WERI-Rb-1 (cell line): ENCODE measurements around the gene POR.

ENCODE experiments used
- DNase-seq: peaks from one replicate; pipeline ENCODE4 v3.0.0-alpha.2; 2020
- H3K27ac ChIP-seq: fragments of 250-450 bp; sonication (Bioruptor Pico); 2 replicates; pipeline ENCODE4 v1.5.1; 2020; ENCODE audit warnings: mild to moderate bottlenecking, moderate library complexity
- H3K27me3 ChIP-seq: fragments of 250-450 bp; sonication (Bioruptor Pico); 2 replicates; pipeline ENCODE4 v1.5.1; 2021; ENCODE audit warnings: mild to moderate bottlenecking, low read depth, moderate library complexity; ENCODE audit not compliant: insufficient read depth, severe bottlenecking
- H3K36me3 ChIP-seq: fragments of 250-450 bp; sonication (Bioruptor Pico); 2 replicates; pipeline ENCODE4 v1.5.1; 2020; ENCODE audit warnings: mild to moderate bottlenecking, moderate library complexity
- H3K4me3 ChIP-seq: 2 replicates; pipeline ENCODE4 v1.5.1; 2011; ENCODE audit warnings: low read depth, mild to moderate bottlenecking, control low read depth, low read length
- H3K9me3 ChIP-seq: fragments of 250-450 bp; sonication (Bioruptor Pico); 2 replicates; pipeline ENCODE4 v1.5.1; 2021; ENCODE audit warnings: mild to moderate bottlenecking, moderate library complexity; ENCODE audit not compliant: severe bottlenecking
- CTCF ChIP-seq: IDR thresholded peaks from 2 replicates; pipeline ENCODE4 v1.5.1; 2011; ENCODE audit warnings: low read depth, mild to moderate bottlenecking, control low read depth, inconsistent platforms, low read length

The POR gene

DNA sequence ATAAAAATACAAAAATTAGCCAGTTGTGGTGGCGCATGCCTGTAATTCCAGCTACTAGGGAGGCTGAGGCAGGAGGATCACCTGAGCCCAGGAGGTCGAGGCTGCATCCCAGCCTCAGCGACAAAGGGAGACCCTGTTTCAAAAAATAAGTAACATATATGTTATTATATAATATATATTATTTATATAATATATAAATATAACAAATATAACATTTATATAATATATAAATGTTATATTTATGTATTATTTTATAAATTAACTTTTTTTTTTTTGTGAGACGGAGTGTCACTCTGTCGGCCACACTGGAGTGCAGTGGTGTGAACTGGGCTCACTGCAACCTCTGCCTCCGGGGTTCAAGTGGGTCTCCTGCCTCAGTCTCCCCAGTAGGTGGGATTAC, 1.5 kb upstream of the POR start:
- no peaks in the 10 kb centered on the region for H3K36me3 ChIP-seq
- no peak overlapping the region for H3K27ac ChIP-seq
- H3K9me3 ChIP-seq, result no peaks in the 10 kb centered on the region
- no peak for TF ChIP-seq CTCF
- no peak for DNase-seq
- H3K27me3 ChIP-seq, result no peaks in the 10 kb centered on the region
- no peak overlapping the region for H3K4me3 ChIP-seq

GRCh38 chr7:75914169-75914654, 743 bp upstream of the POR start:
- no peak for DNase-seq
- peak overlapping the region; percentile 91 for H3K4me3 ChIP-seq
- H3K27ac ChIP-seq, result peak overlapping the region; percentile 60
- H3K9me3 ChIP-seq, result no peaks in the 10 kb centered on the region
- TF ChIP-seq CTCF, result no peak
- no peaks in the 10 kb centered on the region for H3K36me3 ChIP-seq
- no peaks in the 10 kb centered on the region for H3K27me3 ChIP-seq

DNA sequence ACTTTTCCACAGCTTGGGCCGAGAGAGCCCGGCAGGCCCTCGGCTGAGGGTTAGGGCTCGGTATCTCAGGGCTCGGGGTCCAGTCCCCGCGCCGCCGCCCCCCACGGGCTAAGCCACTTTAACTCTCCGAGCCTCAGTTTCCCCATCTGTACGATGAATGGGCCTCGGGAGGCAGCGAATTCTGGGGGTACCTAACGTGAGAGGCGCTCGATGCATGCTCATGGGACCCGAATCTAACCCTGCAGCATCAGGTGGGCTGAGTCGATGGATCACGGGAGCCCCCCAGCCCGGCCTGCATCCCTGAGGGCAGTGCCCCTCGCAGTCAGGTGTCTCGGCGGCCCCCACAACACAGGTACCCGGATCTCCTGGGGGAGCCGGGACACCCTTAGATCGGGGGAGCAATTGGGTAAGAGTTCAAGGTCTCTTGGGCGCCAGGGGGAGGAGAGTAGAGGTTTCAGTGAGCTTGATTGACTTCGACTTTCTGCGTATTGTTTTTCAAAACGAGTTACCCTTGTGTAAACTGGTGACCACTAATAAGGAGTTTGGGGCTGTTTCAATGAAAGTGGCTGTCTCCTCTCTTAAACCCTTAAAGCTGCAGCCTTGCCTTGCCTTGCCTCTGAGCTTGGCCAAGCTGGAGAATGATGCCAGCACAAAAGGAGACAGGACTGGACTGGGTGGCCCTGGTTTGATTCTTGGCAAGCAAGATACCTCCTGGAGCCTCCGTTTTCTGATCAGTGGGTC, 631 bp downstream of the POR start:
- peak overlapping the region; percentile 58 for H3K27ac ChIP-seq
- no peak for TF ChIP-seq CTCF
- peak overlapping the region; percentile 91 for H3K4me3 ChIP-seq
- no peaks in the 10 kb centered on the region for H3K36me3 ChIP-seq
- H3K9me3 ChIP-seq, result no peaks in the 10 kb centered on the region
- DNase-seq, result no peak
- no peaks in the 10 kb centered on the region for H3K27me3 ChIP-seq

DNA sequence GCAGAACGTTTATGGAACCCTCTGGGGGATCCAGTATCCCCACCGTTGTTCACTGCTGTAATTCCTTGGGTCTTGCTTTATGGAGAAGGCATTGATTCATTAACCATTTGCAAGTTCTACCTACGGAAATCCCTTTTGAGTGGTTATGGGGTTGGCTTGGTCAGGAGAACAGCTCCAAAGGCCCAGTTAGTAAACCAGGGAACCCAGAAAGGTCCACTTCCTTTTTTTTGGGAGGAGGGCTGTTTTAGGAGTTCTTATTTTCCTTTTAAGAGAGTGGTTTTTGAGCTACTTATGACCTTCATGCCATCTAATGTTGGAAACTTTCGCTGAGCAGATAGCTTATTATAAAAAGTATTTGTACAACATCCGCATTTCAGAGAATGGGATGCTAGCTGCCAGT, 1.3 kb downstream of the POR start:
- Histone ChIP-seq H3K27ac (no peak overlapping the region), H3K4me3 (no peak overlapping the region), H3K36me3 (no peaks in the 10 kb centered on the region), H3K9me3 (no peaks in the 10 kb centered on the region), H3K27me3 (no peaks in the 10 kb centered on the region)
- DNase-seq, result no peak
- no peak for TF ChIP-seq CTCF

GRCh38 chr7:75916685-75917634, 2.0 kb downstream of the POR start:
- Histone ChIP-seq H3K4me3 (no peak overlapping the region), H3K9me3 (no peaks in the 10 kb centered on the region), H3K27ac (no peak overlapping the region), H3K27me3 (no peaks in the 10 kb centered on the region), H3K36me3 (no peaks in the 10 kb centered on the region)
- no peak for TF ChIP-seq CTCF
- DNase-seq, result no peak
